Measurements from ENCODE around the gene ASB10.

- no peak for TF ChIP-seq CTCF (conservative IDR thresholded peaks at IDR 0.05; ENCODE audit: low read depth in 2 of 2)
- TF ChIP-seq JUNB (IDR thresholded peaks at IDR 0.05; ENCODE audit: unreplicated experiment), result no peak
- TF ChIP-seq POLR2AphosphoS5 (IDR thresholded peaks at IDR 0.05; ENCODE audit: low read depth), result no peak
- no peak for TF ChIP-seq REST (IDR thresholded peaks at IDR 0.05; ENCODE audit: unreplicated experiment)
These were observed at the start of gene ASB10 for GRCh38 chr7:151186640-151187408.
